Fibroblast of upper back skin (primary cell): ENCODE data around the gene KANSL1L.
"Not testable (repeated sequence)": the region's sequence is repeated elsewhere in the genome, so short reads cannot be mapped to it uniquely, and the experiment has no call there.

Experiments used
- DNase-seq: peaks from one replicate; pipeline ENCODE4 v3.0.0-alpha.2; 2013

Gene KANSL1L

DNA sequence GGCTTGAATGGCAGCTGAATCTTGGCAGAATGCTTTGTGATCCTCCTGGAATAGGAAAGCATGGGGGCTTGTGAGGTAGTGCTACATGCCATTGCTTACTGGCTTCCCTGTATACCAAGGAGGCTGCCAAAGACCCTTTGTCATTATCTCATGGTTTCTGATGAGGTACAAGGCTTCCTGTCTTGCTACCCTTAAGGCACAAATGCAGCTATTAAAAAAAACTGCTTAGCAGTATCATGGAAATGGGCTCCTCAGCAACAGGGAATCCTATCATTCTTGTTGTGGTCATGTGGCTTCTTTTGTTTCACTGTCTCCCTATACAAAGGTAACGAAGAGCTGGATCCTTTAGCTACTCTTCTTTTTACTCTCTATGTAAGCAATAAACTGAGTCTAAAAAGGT is 6.6 kb upstream of the KANSL1L start:
- no peak for DNase-seq

GRCh38 chr2:210177115-210177514 is 5.9 kb upstream of the KANSL1L start:
- not testable (repeated sequence) for DNase-seq

GRCh38 chr2:210174086-210174485 is 2.9 kb upstream of the KANSL1L start:
- no peak for DNase-seq

DNA sequence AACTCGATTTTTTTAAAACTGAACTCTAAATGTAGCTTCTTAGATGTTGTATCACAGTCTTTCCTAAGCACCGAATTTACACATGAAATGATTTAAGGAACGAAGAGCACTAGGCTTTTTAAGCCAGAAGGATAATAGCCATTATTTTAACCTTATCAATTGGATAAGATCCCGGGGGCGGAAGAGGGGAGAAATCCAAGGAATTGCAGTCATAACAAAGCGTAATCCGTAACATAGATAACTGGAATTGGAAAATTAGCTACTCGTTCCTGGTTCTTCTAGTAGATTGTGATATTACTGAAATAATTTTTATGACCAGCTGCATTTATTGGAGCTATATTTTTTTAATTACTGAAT is 988 bp upstream of the KANSL1L start:
- no peak for DNase-seq

DNA sequence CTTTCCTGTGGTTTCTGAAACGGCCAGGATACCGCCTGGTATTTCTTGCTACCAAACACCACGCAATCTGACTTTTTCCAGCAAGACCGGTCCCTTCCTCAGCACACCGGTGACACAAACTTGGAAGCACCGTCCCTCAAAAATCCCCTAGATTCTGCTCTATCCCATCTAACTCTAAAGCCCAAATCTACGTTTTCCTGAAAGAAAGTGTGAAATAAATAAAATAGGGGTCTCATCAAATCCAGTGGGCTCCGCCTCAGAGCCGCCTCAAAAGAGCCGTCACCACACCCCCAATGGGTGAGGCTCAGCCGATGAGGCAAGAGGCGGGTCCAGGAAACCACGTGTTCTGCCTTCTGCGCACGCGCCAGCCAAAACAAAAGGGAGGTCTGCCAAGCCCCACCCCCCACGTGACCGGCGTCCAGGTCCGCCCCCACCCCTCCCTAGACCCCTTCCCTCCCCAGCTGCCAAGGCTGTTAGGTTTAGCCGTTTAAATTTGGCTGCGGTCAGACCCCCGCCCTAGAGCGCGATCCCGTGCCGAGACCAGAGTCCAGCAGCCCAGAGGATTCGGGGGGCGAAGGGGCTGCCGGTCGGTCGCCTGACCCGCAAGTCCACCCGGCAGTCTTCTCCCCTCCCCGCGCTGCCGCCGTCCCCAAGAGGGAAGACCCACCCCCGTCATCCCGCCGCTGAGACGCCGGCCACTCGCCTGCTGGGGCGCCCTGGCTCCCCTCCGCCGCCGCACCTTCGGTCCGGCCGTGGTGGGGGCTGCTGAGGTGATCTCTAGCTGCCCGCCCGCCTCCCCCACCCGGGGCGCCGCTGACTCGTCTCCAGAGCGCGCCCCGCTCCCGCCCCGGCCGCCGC is 534 bp downstream of the KANSL1L start:
- peak; percentile 96 for DNase-seq

- no peak for DNase-seq
Observed at GRCh38 chr2:210170196-210170445, 1.1 kb downstream of the KANSL1L start.

DNA sequence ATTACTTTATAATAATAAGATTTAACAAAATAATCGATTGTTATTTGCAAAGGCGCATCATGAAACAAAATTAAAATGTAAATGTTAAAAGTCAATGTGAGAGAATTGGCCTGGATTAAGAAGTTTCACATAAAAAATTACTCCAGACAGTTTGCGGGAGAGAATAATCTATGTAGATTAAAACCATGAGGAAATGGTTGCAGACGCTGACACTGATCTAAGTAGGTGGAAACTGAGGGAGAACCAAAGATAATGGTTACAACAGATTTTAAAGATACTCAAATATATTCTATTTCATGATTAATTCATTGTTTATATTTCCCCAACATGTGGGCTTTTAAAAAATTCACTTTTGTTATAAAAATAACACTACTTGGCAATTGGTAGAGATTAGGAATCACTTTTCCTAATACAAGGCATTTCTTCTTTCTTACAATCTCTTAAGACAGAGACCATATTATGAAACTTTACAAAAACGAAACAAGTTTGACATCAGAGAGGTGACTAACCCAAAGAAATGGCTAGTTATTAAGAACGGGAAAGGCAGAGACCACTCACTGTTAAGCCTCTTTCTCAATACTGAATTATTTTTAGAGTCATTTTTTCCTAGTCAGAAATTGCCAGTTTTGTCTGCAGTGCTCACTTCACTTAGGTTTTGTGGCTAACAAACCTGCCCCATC is 1.6 kb downstream of the KANSL1L start:
- DNase-seq: peak; percentile 68

DNA sequence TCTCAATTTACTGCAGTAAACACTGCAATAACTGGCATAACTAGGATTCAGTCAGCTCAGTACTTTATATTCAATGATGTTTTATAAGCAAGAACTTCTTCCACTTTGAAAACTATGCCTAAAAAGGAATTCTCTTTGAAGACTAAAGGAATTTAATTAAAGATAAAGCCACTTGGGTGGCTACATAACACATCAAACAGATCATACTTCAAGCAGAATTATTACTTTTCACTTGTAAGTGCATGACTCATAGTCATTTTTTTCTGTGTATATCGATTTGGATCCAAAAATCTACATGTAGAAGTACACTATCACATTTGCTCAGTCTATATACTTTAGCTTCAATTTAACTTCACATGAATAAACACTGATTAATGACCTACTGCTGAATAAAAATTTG is 4.0 kb downstream of the KANSL1L start:
- peak; percentile 16 for DNase-seq

- no peak for DNase-seq
Observed at GRCh38 chr2:210162466-210163124, 8.6 kb downstream of the KANSL1L start.

DNA sequence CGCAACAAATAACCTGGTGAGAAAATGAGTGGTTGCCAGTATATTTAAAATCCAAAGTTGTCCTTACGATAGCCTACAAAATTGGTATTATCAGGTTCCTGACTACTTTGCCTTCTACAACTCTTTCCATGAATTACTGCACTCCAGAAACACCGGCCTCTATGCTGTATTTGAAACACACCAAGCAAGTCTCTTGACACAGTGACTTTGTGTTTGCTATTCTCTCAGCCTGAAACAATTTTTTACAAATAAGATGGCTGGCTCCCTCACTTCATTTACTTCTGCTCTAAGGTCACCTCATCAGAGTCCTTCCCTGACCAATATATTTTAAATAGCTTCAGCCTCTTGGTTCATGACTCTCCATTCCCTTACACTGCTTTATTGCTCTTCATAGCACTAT is 12.2 kb downstream of the KANSL1L start:
- no peak for DNase-seq

GRCh38 chr2:210158236-210158635 is 13.0 kb downstream of the KANSL1L start:
- DNase-seq: no peak

GRCh38 chr2:210157526-210157925 is 13.7 kb downstream of the KANSL1L start:
- DNase-seq: no peak

DNA sequence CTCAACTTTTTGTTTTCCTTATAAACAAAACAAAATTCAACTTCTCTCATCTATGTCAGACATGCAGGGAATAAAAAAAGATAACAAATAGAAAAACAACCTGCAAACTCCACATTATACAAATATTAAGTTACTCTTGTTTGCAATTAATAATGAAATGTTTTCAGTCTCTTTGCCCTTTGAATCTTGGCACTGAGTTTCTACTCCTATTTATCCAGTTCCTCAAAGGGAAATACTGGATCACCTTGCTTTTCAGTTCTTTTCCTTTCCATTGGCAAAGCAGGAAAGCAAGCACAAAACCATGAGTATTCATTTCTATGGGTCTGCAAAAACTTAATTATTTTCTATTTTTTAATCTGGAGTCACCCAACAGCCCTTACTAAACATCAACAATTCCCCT is 23.6 kb downstream of the KANSL1L start:
- DNase-seq: no peak

DNA sequence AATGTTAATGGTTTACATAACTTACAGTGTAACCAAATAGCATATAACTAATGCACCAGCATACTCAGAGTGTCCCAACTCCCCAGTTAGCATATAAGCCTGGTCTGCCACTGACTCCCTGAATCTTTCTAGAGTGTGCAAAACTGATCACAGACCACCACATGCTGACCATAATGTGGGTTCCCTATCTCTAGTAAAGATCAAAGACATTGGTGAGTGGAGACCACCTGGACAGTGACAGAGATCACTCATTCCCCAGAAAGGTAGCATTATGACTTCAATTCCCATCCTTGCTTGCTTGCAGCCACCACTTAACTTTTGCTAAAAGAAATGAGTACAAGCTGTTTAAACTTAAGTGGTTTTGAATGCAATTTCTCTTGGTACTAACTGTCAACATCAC is 39.0 kb downstream of the KANSL1L start:
- DNase-seq: no peak

- no peak for DNase-seq
Observed at GRCh38 chr2:210128961-210129360, 42.2 kb downstream of the KANSL1L start.

GRCh38 chr2:210113614-210114235 is 57.5 kb downstream of the KANSL1L start:
- no peak for DNase-seq

- no peak for DNase-seq
Observed at GRCh38 chr2:210112871-210113270, 58.3 kb downstream of the KANSL1L start.

- no peak for DNase-seq
Observed at GRCh38 chr2:210099940-210100339, 71.3 kb downstream of the KANSL1L start.

DNA sequence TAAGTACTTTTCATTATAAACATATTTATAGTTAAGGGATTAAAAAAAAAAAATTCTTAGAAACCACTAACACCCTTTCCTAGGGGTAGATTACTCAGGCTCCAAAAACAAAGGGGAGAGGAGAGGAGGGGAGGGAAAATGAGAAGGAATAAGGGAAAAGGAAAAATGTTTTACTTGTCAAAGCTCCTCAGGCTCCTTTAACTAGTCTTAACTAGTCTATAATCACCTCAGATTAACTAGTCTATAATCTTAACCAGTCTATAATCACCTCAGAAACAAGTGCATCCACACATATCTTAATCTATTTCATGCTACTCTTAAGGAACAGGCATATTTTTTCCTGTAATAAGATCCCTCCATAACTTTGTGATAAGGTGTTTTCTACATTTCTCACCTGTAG is 76.4 kb downstream of the KANSL1L start:
- no peak for DNase-seq

DNA sequence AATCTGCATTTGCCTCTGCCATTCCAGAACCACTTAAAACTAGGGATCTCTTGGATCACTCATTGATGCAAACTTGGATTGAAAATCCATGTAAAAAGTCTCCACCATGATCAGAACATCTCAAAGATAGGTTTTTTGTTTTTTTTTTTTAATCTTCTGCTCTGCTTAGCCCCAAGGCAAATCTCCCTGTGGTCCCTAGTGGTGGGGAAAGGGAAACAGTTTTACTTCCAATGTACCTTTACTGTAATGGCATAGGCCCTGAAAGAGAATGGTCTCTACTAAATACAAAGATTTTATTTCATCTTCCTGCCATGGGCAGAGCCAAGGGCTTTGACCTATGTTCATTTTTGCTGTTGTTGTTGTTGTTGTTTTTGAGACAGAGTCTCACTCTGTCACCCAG is 78.4 kb downstream of the KANSL1L start:
- DNase-seq: no peak

- no peak for DNase-seq
Observed at GRCh38 chr2:210086930-210087329, 84.3 kb downstream of the KANSL1L start.

- no peak for DNase-seq
Observed at GRCh38 chr2:210086292-210086691, 84.9 kb downstream of the KANSL1L start.

DNA sequence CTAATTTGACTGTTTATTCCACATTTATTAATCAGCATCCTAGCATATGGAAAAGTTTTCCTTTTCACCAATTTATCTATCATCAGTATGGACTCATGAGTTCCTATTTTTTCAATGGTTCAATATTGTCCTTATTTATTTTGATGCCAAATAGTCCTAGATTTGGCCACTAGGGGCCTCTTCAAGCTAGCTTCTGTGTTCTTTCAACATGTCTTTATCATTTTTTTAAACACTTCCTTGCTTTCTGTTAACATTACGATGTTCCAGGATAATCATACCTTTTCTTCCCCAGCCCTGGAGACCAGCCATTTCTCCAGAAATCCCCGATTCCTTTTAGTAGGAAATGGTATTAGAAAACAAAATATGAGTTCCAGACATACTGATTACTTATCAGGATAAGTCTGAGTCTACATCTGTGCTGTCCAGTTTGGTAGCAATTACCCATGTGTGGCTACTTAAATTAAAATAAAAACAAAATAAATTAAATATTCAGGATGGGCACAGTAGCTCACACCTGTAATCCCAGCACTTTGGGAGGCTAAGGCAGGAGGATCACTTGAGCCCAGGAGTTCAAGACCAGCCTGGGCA is 98.2 kb downstream of the KANSL1L start:
- DNase-seq: peak; percentile 49
